HG03103 (cell line): ENCODE data around the gene SLC26A1.

Experiments
- ATAC-seq: cut with Tn5 transposase; IDR thresholded peaks from one replicate; pipeline ENCODE4 v1.9.1; 2021; ENCODE audit warnings: low read depth; ENCODE audit not compliant: unreplicated experiment

Gene SLC26A1

DNA sequence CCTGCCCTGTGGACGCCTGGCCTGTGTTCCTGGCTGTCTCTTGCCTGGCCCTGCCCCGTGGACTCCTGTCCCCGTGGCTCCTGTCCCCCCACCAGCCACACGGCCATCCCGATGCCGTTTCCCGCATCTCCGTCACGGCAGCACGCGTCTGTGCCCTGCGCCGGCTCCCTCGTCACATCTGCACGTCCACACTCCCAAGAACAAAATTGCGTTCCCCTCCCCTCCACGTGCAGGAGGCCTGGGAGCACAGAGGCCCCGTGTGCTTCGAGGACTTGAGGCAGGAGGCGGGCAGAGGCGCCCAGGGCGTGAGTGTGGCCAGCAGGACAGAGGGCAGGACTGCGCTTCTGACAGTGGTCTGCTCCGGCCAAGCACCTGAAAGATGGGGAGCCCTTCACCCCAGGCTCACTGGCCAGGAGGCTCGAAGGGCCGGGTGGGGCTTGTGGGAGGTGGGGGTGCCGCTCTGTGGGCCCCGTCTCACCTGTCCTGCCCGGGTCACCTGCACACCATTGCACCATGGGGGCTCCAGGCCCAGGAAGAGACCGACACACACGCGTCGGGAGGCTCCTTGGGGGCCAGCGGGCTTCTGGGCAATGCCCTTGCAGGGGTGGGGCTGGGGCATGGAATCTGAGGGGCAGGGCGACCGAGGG, 35.5 kb upstream of the SLC26A1 start:
- no peak for ATAC-seq

GRCh38 chr4:1027915-1028238, 34.7 kb upstream of the SLC26A1 start:
- no peak for ATAC-seq

- ATAC-seq = no peak
These were observed 34.2 kb upstream of the SLC26A1 start for GRCh38 chr4:1027219-1027914.

DNA sequence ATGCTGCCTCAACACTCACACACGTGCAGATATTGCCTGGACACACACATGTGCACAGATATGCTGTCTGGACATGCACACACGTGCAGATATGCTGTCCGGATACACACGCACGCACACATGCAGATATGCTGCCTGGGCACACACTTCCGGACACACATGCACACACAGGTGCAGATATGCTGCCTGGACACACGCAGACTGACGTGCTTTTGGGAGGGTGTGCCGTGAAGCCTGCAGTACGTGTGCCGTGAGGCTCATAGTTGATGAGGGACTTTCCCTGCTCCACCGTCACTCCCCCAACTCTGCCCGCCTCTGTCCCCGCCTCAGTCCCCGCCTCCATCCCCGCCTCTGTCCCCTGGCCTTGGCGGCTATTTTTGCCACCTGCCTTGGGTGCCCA, 32.9 kb upstream of the SLC26A1 start:
- ATAC-seq = peak; percentile 83

DNA sequence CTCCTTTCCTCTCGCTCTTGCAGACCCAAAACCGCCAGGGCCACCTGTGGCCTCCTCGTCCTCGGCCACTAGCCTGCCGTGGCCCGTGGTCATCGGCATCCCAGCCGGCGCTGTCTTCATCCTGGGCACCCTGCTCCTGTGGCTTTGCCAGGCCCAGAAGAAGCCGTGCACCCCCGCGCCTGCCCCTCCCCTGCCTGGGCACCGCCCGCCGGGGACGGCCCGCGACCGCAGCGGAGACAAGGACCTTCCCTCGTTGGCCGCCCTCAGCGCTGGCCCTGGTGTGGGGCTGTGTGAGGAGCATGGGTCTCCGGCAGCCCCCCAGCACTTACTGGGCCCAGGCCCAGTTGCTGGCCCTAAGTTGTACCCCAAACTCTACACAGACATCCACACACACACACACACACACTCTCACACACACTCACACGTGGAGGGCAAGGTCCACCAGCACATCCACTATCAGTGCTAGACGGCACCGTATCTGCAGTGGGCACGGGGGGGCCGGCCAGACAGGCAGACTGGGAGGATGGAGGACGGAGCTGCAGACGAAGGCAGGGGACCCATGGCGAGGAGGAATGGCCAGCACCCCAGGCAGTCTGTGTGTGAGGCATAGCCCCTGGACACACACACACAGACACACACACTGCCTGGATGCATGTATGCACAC, 31.8 kb upstream of the SLC26A1 start:
- ATAC-seq = no peak

- no peak for ATAC-seq
These were observed 30.9 kb upstream of the SLC26A1 start for GRCh38 chr4:1023895-1024740.

GRCh38 chr4:1023075-1023640, 30.0 kb upstream of the SLC26A1 start:
- ATAC-seq = no peak

- no peak for ATAC-seq
These were observed 29.5 kb upstream of the SLC26A1 start for GRCh38 chr4:1022739-1023066.

GRCh38 chr4:1022051-1022738, 29.0 kb upstream of the SLC26A1 start:
- ATAC-seq = no peak

- ATAC-seq = peak; percentile 54
These were observed 28.3 kb upstream of the SLC26A1 start for GRCh38 chr4:1021386-1022050.

DNA sequence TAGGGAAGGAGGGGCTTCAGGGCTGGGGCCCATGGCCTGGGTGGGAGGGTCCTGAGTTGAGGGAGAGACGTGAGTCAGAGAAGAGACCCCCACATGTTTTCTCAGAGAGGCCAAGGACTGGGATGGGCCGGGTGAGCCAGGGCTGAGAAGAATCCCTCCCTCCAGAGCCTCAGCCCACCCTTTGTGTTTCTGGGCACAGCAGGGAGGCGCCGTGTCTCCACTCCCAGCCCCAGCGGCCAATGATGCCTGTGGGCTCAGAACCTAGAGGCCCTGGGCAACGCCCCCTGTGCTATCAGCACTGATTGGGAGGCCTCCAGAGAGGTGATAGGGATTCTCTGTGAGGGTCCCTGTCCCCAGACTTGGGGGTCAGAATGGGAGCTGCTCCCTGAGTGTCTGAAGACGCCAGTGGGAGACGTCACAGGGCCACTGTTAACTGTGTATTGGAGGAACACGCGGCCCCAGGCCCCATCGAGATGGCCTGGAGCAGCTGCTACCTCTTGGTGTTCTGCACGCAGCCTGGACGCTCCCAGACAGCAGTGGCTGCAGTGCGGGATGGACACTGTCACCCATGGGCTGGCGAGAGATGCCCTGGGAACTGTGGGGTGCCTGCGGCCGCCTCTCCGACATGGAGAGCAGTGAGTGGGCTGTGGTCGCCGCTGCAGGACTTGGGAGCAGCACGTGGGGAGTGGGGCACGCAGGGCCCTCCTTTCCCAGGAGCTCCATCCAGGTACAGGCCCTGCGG, 26.7 kb upstream of the SLC26A1 start:
- ATAC-seq = no peak

DNA sequence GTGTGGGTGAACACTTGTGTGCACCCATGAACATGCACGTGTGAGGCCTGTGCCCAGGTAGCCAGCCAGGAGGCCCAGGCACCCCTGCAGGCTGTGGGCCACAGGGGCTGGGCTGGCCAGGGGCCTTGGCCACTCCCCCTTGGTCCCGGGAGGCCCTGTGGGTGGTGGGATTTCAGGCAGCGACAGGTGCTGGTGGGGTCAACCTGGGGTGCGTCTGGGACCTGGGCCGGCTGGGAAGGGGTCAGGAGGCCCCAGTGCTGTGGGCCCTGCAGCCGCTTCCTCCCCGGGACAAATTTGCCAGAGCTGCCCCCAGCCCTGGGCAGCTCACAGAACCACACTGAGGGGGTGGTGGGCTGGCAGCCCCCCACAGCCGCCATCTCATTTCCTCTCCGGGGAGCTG, 26.1 kb upstream of the SLC26A1 start:
- ATAC-seq = no peak

- ATAC-seq = no peak
These were observed 25.2 kb upstream of the SLC26A1 start for GRCh38 chr4:1018147-1019020.

- no peak for ATAC-seq
These were observed 24.5 kb upstream of the SLC26A1 start for GRCh38 chr4:1017706-1018105.

- ATAC-seq = no peak
These were observed 24.0 kb upstream of the SLC26A1 start for GRCh38 chr4:1017211-1017610.

GRCh38 chr4:1015746-1016145, 22.5 kb upstream of the SLC26A1 start:
- no peak for ATAC-seq

DNA sequence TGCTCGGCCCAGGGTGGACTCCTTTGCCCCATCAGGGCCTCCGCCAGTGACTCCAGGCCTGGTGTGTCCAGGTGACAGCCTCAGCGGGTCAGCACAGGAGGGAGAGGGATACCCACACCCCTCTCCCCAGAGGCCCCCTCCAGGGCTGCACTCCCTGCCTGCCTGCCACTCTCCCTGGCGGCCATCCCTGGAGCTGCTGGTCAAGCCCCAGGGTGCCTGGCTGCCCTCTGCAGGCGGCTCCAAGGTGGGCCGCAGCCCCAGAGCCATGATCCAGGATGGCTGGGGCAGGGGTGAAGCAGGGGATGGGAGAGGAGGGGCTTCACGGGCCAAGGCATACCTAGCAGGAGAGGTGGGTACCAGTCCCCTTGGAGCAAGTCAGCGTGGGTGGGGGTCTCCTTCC, 22.0 kb upstream of the SLC26A1 start:
- ATAC-seq = no peak
